MM.1S (cell line): Measurements from ENCODE around the gene BPI.

Source experiments
- DNase-seq: peaks from one replicate; pipeline ENCODE4 v3.0.0-alpha.2; 2015
- H2AFZ ChIP-seq: fragments of 300-600 bp; sonication (generic); 2 replicates; pipeline ENCODE4 v1.6.0; 2016; ENCODE audit warnings: antibody characterized with exemption, low read length
- H3F3A ChIP-seq: fragments of 300-600 bp; sonication (generic); 2 replicates; pipeline ENCODE4 v1.6.1; 2016; ENCODE audit warnings: mild to moderate bottlenecking, antibody characterized with exemption, low read length, moderate library complexity, mixed read lengths; ENCODE audit not compliant: insufficient read depth
- H3K27ac ChIP-seq: fragments of 300-600 bp; sonication (generic); 2 replicates; pipeline ENCODE4 v1.5.1; 2016; ENCODE audit warnings: mild to moderate bottlenecking, low read length
- H3K27me3 ChIP-seq: fragments of 300-600 bp; sonication (generic); replicated peaks from 2 replicates; pipeline ENCODE4 v1.6.0; 2016; ENCODE audit warnings: low read length; ENCODE audit not compliant: insufficient read depth
- H3K36me3 ChIP-seq: fragments of 300-600 bp; sonication (generic); replicated peaks from 2 replicates; pipeline ENCODE4 v1.6.1; 2016; ENCODE audit warnings: mild to moderate bottlenecking, low read length, mixed read lengths; ENCODE audit not compliant: insufficient read depth
- H3K4me1 ChIP-seq: fragments of 300-600 bp; sonication (generic); 2 replicates; pipeline ENCODE4 v1.6.1; 2016; ENCODE audit warnings: low read length, mixed read lengths
- H3K4me2 ChIP-seq: fragments of 300-600 bp; sonication (generic); 2 replicates; pipeline ENCODE4 v1.6.0; 2016; ENCODE audit warnings: low read depth, low read length
- H3K4me3 ChIP-seq: fragments of 300-600 bp; sonication (generic); 2 replicates; pipeline ENCODE4 v1.5.1; 2016; ENCODE audit warnings: low read length, mixed read lengths
- H3K79me2 ChIP-seq: fragments of 300-600 bp; sonication (generic); 2 replicates; pipeline ENCODE4 v1.6.1; 2016; ENCODE audit warnings: mixed run types, low read length, mixed read lengths
- H3K9ac ChIP-seq: fragments of 300-600 bp; sonication (generic); 2 replicates; pipeline ENCODE4 v1.6.1; 2016; ENCODE audit warnings: low read length, mixed read lengths
- H3K9me2 ChIP-seq: fragments of 300-600 bp; sonication (generic); replicated peaks from 2 replicates; pipeline ENCODE4 v1.6.1; 2016; ENCODE audit warnings: mild to moderate bottlenecking, low read length, mixed read lengths; ENCODE audit not compliant: insufficient read depth
- H3K9me3 ChIP-seq: fragments of 300-600 bp; sonication (generic); replicated peaks from 2 replicates; pipeline ENCODE4 v1.6.1; 2016; ENCODE audit warnings: mild to moderate bottlenecking, low read length, mixed read lengths; ENCODE audit not compliant: insufficient read depth
- H4K20me1 ChIP-seq: fragments of 300-600 bp; sonication (generic); 2 replicates; pipeline ENCODE4 v1.6.1; 2016; ENCODE audit warnings: mild to moderate bottlenecking, low read length, moderate library complexity, mixed read lengths; ENCODE audit not compliant: insufficient read depth
- CTCF ChIP-seq: fragments of 300-600 bp; sonication (generic); IDR thresholded peaks from 2 replicates; pipeline ENCODE4 v1.5.1; 2016; ENCODE audit warnings: antibody characterized with exemption, low read length, mixed read lengths
- EZH2 ChIP-seq: fragments of 300-600 bp; sonication (generic); optimal IDR thresholded peaks from 2 replicates; pipeline ENCODE3; 2017; ENCODE audit warnings: low read depth, mild to moderate bottlenecking, antibody characterized with exemption, low read length, mixed read lengths
- EZH2phosphoT487 ChIP-seq: fragments of 300-600 bp; sonication (generic); IDR thresholded peaks from 2 replicates; pipeline ENCODE4 v1.6.1; 2018; ENCODE audit warnings: antibody characterized with exemption, low read length

The BPI gene

GRCh38 chr20:38315290-38315966, 11.5 kb downstream of the BPI start:
- no peaks in the 10 kb centered on the region for H3K9me2 ChIP-seq
- H3K9me3 ChIP-seq = no peaks in the 10 kb centered on the region
- no peak for DNase-seq
- no peaks in the 10 kb centered on the region for H4K20me1 ChIP-seq
- H3K79me2 ChIP-seq = no peaks in the 10 kb centered on the region
- no peak overlapping the region for H3K9ac ChIP-seq
- H3K4me3 ChIP-seq = no peak overlapping the region
- H3K36me3 ChIP-seq = no peaks in the 10 kb centered on the region
- no peak overlapping the region for H2AFZ ChIP-seq
- no peak for TF ChIP-seq EZH2phosphoT487
- no peak overlapping the region for H3K4me2 ChIP-seq
- no peaks in the 10 kb centered on the region for H3K4me1 ChIP-seq
- H3K27ac ChIP-seq = no peak overlapping the region
- no peaks in the 10 kb centered on the region for H3K27me3 ChIP-seq
- H3F3A ChIP-seq = no peaks in the 10 kb centered on the region

- Histone ChIP-seq H3K79me2 (no peaks in the 10 kb centered on the region), H3K9ac (no peak overlapping the region), H3K27ac (no peak overlapping the region), H3K36me3 (no peaks in the 10 kb centered on the region), H3F3A (no peaks in the 10 kb centered on the region), H3K9me2 (no peaks in the 10 kb centered on the region), H3K4me2 (no peak overlapping the region), H4K20me1 (no peaks in the 10 kb centered on the region), H3K4me1 (no peaks in the 10 kb centered on the region), H3K9me3 (no peaks in the 10 kb centered on the region), H2AFZ (no peak overlapping the region), H3K4me3 (no peak overlapping the region), H3K27me3 (no peaks in the 10 kb centered on the region)
- DNase-seq = no peak
- TF ChIP-seq EZH2phosphoT487 (no peak), CTCF (no peak), EZH2 (no peak)
Observed at GRCh38 chr20:38316341-38316740, 12.4 kb downstream of the BPI start.

- DNase-seq = no peak
- TF ChIP-seq EZH2phosphoT487 (no peak), EZH2 (no peak), CTCF (no peak)
- no peak overlapping the region for H3K4me2 ChIP-seq
- H3F3A ChIP-seq = no peaks in the 10 kb centered on the region
- no peaks in the 10 kb centered on the region for H3K27me3 ChIP-seq
- no peaks in the 10 kb centered on the region for H3K9me3 ChIP-seq
- H3K4me3 ChIP-seq = no peak overlapping the region
- H3K36me3 ChIP-seq = no peaks in the 10 kb centered on the region
- H3K9me2 ChIP-seq = no peaks in the 10 kb centered on the region
- H2AFZ ChIP-seq = no peak overlapping the region
- no peak overlapping the region for H3K9ac ChIP-seq
- no peaks in the 10 kb centered on the region for H3K79me2 ChIP-seq
- H4K20me1 ChIP-seq = no peaks in the 10 kb centered on the region
- no peak overlapping the region for H3K27ac ChIP-seq
- no peaks in the 10 kb centered on the region for H3K4me1 ChIP-seq
Observed at GRCh38 chr20:38317422-38317821, 13.5 kb downstream of the BPI start.

- H3K79me2 ChIP-seq = no peaks in the 10 kb centered on the region
- H3K27me3 ChIP-seq = no peaks in the 10 kb centered on the region
- H3K4me3 ChIP-seq = no peak overlapping the region
- peaks cover 13% of the 10 kb centered on the region for H3K4me1 ChIP-seq
- no peak overlapping the region for H3K27ac ChIP-seq
- H3K9me2 ChIP-seq = no peaks in the 10 kb centered on the region
- H3K4me2 ChIP-seq = no peak overlapping the region
- DNase-seq = no peak
- TF ChIP-seq EZH2phosphoT487 (no peak), CTCF (no peak), EZH2 (no peak)
- H4K20me1 ChIP-seq = no peaks in the 10 kb centered on the region
- no peaks in the 10 kb centered on the region for H3K9me3 ChIP-seq
- no peaks in the 10 kb centered on the region for H3K36me3 ChIP-seq
- no peak overlapping the region for H2AFZ ChIP-seq
- peaks cover 5% of the 10 kb centered on the region for H3F3A ChIP-seq
- H3K9ac ChIP-seq = no peak overlapping the region
Observed at GRCh38 chr20:38320221-38320620, 16.3 kb downstream of the BPI start.
